ENCODE data around the gene IGLON5.

The IGLON5 gene

DNA sequence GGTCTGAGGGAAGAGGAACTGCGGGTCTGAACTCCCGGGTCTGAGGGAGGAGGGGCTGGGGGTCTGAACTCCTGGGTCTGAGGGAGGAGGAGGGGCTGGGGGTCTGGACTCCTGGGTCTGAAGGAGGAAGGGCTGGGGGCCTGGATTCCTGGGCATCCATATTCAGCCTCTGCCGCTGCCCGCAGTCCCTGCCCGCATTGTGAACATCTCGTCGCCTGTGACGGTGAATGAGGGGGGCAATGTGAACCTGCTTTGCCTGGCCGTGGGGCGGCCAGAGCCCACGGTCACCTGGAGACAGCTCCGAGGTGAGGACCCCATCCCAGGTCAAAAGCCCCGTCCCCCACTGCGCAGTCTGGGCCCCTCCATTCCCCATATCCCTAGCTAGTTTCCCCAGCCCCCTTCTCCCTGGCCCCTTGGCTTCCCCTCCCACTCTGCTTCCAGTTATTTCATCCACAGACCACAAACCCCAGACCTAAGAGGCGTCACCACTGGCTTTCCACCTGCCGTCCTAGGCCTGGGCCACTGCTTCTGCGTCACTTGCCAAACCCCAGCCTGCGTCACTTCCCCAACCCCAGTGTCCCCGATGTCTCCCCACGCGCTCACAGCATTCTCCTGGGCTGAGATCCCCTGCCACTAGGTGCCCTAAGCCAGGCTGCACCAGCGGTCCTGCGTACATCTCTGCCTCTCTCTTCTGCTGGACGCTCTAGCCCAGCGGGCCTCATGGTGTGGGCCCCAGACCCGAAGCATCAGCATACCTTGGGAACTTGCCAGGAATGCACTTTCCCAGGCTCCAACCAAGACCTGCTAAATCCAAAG is 13.9 kb downstream of the IGLON5 start:
- no peaks in the 10 kb centered on the region for H3K36me3 Mint-ChIP-seq
- H3K27me3 Mint-ChIP-seq, result peaks cover 33% of the 10 kb centered on the region
- no peak overlapping the region for H3K4me3 Mint-ChIP-seq
- H3K9me3 Mint-ChIP-seq (ENCODE audit: low read depth), result no peaks in the 10 kb centered on the region
- no peak overlapping the region for H3K27ac Mint-ChIP-seq
- peaks cover 5% of the 10 kb centered on the region for H3K4me1 Mint-ChIP-seq (ENCODE audit: low read depth)

GRCh38 chr19:51326216-51327065 is 15.0 kb downstream of the IGLON5 start:
- Mint-ChIP-seq H3K4me1 (ENCODE audit: low read depth) (peaks cover 5% of the 10 kb centered on the region), H3K36me3 (peaks cover 3% of the 10 kb centered on the region), H3K27ac (no peak overlapping the region), H3K4me3 (no peak overlapping the region), H3K27me3 (peaks cover 37% of the 10 kb centered on the region), H3K9me3 (ENCODE audit: low read depth) (no peaks in the 10 kb centered on the region)

- Mint-ChIP-seq H3K27me3 (peaks cover 43% of the 10 kb centered on the region), H3K27ac (no peak overlapping the region), H3K36me3 (peaks cover 9% of the 10 kb centered on the region), H3K4me3 (peak overlapping the region; percentile 65), H3K4me1 (ENCODE audit: low read depth) (peaks cover 5% of the 10 kb centered on the region), H3K9me3 (ENCODE audit: low read depth) (no peaks in the 10 kb centered on the region)
Measured at GRCh38 chr19:51327066-51328001, 15.9 kb downstream of the IGLON5 start.

DNA sequence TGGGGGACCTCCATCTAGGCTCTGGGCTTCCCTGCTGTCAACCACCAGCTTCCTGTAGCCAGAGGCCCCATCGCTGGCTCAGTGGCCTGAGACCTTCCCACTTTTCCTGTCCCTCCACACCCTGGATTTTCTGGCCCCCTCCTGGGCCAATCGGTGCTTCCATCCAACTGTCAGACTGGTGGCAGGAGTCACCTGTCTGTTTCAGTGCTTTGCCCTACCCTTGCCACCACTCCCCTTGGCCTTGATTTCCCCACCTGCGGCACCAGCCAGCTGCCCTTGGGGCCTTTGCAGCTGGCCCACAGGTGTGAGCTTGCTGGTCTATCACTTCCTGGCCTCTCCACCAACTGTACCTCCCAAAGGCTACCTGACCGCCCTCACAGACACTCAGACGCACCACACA is 18.0 kb downstream of the IGLON5 start:
- Mint-ChIP-seq H3K4me1 (ENCODE audit: low read depth) (peaks cover 5% of the 10 kb centered on the region), H3K36me3 (peaks cover 9% of the 10 kb centered on the region), H3K9me3 (ENCODE audit: low read depth) (no peaks in the 10 kb centered on the region), H3K27me3 (peaks cover 34% of the 10 kb centered on the region), H3K4me3 (no peak overlapping the region), H3K27ac (no peak overlapping the region)

GRCh38 chr19:51330366-51330765 is 18.9 kb downstream of the IGLON5 start:
- Mint-ChIP-seq H3K4me1 (ENCODE audit: low read depth) (peaks cover 5% of the 10 kb centered on the region), H3K36me3 (peaks cover 9% of the 10 kb centered on the region), H3K27me3 (peaks cover 34% of the 10 kb centered on the region), H3K9me3 (ENCODE audit: low read depth) (no peaks in the 10 kb centered on the region), H3K27ac (no peak overlapping the region), H3K4me3 (no peak overlapping the region)

- H3K36me3 Mint-ChIP-seq, result peaks cover 9% of the 10 kb centered on the region
- H3K4me3 Mint-ChIP-seq, result no peak overlapping the region
- peaks cover 5% of the 10 kb centered on the region for H3K4me1 Mint-ChIP-seq (ENCODE audit: low read depth)
- no peak overlapping the region for H3K27ac Mint-ChIP-seq
- no peaks in the 10 kb centered on the region for H3K9me3 Mint-ChIP-seq (ENCODE audit: low read depth)
- peaks cover 30% of the 10 kb centered on the region for H3K27me3 Mint-ChIP-seq
Measured at GRCh38 chr19:51331193-51331592, 19.7 kb downstream of the IGLON5 start.

DNA sequence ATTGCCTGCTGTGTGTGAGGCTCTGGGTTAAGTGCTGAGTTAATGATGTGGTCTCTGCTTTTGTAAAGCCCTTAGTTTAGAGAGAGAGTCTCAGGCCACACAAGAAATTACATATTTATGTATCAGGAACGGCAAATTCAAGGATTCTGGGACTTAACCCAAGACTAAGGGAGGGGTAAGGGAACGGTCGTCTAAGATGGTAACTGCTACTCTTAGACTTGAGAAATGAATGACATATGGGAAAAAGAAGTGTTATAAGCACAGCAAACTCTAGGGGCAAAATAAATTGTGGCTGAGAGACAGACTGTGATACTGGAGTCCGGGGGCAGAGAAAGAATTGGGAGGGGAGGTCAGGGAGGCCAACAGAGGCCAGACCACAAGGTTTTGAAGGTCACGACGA is 20.3 kb downstream of the IGLON5 start:
- Mint-ChIP-seq H3K4me3 (no peak overlapping the region), H3K9me3 (ENCODE audit: low read depth) (no peaks in the 10 kb centered on the region), H3K4me1 (ENCODE audit: low read depth) (peaks cover 5% of the 10 kb centered on the region), H3K27ac (no peak overlapping the region), H3K36me3 (peaks cover 9% of the 10 kb centered on the region), H3K27me3 (peaks cover 30% of the 10 kb centered on the region)

GRCh38 chr19:51333836-51334460 is 22.5 kb downstream of the IGLON5 start:
- Mint-ChIP-seq H3K9me3 (ENCODE audit: low read depth) (no peaks in the 10 kb centered on the region), H3K4me1 (ENCODE audit: low read depth) (peaks cover 6% of the 10 kb centered on the region), H3K27ac (no peak overlapping the region), H3K27me3 (peaks cover 24% of the 10 kb centered on the region), H3K4me3 (no peak overlapping the region), H3K36me3 (peaks cover 9% of the 10 kb centered on the region)

DNA sequence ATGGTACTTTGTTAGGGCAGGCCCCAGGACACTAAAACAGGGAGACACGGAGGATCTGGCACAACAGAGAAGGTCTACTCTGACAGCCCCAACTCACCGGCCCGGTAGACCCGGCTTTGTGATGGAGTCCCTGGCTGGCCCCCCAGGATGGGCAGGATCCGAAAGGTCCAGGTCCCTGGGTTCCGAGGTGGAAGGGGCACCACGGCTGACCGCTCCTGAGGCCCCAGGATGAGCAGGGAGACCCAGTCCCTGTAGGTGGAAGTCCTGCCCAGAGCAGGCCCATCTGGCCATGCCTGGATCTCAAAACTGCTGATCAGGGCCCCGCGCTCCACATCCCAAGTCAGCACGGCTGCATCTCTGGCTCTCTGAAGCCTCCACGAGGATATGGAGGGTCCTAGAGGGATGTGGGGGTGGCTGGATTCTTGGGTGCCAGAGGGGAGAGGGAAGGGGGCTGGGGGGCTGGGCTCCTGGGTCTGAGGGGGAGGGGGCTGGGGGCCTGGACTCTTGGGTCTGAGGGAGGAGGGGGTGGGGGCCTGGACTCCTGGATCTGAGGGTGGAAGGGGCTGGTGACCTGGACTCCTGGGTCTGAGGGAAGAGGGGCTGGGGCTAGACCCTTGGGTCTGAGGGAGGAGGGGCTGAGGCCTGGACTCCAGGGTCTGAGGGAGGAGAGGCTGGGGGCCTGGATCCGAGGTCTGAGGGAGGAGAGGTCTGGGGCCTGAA is 25.9 kb downstream of the IGLON5 start:
- Mint-ChIP-seq H3K4me3 (no peak overlapping the region), H3K36me3 (no peaks in the 10 kb centered on the region), H3K4me1 (ENCODE audit: low read depth) (peaks cover 17% of the 10 kb centered on the region), H3K27me3 (peaks cover 5% of the 10 kb centered on the region), H3K27ac (no peak overlapping the region), H3K9me3 (ENCODE audit: low read depth) (no peaks in the 10 kb centered on the region)

DNA sequence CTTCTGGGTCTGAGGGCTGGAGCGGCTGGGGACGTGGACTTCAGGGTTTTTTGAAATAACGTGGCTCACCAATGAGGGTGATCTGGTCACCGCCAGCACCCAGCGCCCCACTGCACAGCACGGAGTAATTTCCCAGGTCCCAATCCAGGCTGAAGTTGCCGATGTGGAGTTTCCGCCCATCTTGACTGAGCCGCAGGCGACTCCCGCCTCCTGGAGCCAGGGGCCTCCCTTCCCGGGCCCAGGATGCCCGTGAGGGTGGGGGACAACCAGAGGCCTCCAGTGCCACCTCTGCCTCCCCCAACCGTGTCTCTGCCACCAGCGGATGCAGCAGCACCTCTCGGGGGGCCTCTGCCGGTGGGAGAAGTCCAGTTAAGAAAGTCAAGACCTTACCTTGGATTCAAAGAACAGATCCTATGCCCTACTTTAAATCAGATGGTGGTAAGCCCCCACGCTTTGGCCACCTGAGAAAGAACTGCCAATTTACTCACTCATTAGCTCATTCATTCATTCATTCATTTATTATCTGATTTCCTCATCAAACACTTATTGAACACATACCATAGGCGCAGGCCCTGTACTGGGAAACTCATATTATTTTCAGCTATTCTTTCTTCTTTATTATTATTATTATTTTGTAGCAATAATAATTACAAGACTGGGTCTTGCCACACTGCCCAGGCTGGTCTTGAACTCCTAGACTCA is 26.6 kb downstream of the IGLON5 start:
- Mint-ChIP-seq H3K27me3 (peaks cover 5% of the 10 kb centered on the region), H3K27ac (no peak overlapping the region), H3K36me3 (no peaks in the 10 kb centered on the region)

GRCh38 chr19:51338563-51339312 is 27.3 kb downstream of the IGLON5 start:
- H3K27ac Mint-ChIP-seq, result peak overlapping the region; percentile 83
- no peaks in the 10 kb centered on the region for H3K9me3 Mint-ChIP-seq (ENCODE audit: low read depth)
- H3K36me3 Mint-ChIP-seq, result no peaks in the 10 kb centered on the region
- peaks cover 5% of the 10 kb centered on the region for H3K27me3 Mint-ChIP-seq
- peaks cover 20% of the 10 kb centered on the region for H3K4me1 Mint-ChIP-seq (ENCODE audit: low read depth)
- peak overlapping the region; percentile 95 for H3K4me3 Mint-ChIP-seq

More for the DNA sequence above, 26.6 kb downstream of the IGLON5 start:
- Mint-ChIP-seq H3K4me1 (ENCODE audit: low read depth) (peaks cover 20% of the 10 kb centered on the region), H3K4me3 (peak overlapping the region; percentile 95), H3K9me3 (ENCODE audit: low read depth) (no peaks in the 10 kb centered on the region)

DNA sequence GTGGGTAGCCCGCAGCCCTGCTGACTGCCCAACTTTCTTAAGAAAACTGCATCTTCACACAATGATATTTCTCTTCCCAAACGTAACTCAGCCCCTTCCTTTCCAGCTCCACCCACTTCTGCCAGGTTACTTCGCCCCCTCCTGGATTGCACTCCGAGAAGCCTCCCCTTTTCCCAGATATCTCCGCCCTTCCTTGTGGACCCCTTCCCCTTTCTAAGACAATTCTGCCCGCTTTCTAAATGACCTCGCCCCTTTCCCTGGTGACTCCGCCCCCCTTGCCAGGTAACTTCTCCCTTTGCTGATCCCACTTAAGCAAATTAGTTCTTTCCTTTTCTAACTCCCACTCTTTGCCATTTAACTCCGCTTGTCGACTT is 27.9 kb downstream of the IGLON5 start:
- no peaks in the 10 kb centered on the region for H3K36me3 Mint-ChIP-seq
- H3K27ac Mint-ChIP-seq, result peak overlapping the region; percentile 83
- peaks cover 5% of the 10 kb centered on the region for H3K27me3 Mint-ChIP-seq
- peak overlapping the region; percentile 95 for H3K4me3 Mint-ChIP-seq
- H3K9me3 Mint-ChIP-seq (ENCODE audit: low read depth), result no peaks in the 10 kb centered on the region
- H3K4me1 Mint-ChIP-seq (ENCODE audit: low read depth), result peaks cover 20% of the 10 kb centered on the region
